Cardiac fibroblast (primary cell): Measurements from ENCODE around the gene PEAK1.
"Not testable (repeated sequence)": the region's sequence is repeated elsewhere in the genome, so short reads cannot be mapped to it uniquely, and the experiment has no call there.

ENCODE experiments used
- DNase-seq, 2 donors: peaks; one replicate each; pipeline versions ENCODE4 v3.0.0 to v3.0.0-alpha.2; 2010; ENCODE audit warnings: low read depth in 2 of 2
- H3K4me3 ChIP-seq, 2 donors: replicated peaks in 1 of 2; 1 replicate in 1 of 2; 2 replicates in 1 of 2; pipeline ENCODE4 v1.5.1; 2011; ENCODE audit warnings: low read depth in 2 of 2, low read length in 2 of 2, mild to moderate bottlenecking in 2 of 2, moderate library complexity in 1 of 2
- TF ChIP-seq, protein P1 (sequence below): IDR thresholded peaks from one replicate; pipeline ENCODE4 v1.5.1; 2011; ENCODE audit warnings: low read depth, mild to moderate bottlenecking, low read length, inconsistent platforms

The PEAK1 gene

DNA sequence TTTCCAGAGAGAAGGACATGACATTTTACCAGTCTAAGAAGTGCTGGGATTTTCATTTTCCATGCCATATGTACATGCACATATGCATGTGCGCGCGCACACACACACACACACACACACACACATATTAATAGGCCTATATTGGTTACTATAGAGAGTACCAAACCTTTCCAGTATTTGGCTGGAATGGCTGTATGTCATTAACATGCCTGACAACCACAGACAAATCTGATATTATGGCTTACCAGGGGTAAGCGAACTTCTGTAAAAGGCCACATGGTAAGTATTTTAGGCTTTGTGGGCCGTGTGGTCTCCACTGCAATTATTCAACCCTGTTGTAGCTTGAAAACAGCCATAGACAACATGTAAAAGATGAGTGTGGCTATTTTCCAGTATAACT, 251.8 kb downstream of the PEAK1 start:
- TF ChIP-seq, protein P1, sequence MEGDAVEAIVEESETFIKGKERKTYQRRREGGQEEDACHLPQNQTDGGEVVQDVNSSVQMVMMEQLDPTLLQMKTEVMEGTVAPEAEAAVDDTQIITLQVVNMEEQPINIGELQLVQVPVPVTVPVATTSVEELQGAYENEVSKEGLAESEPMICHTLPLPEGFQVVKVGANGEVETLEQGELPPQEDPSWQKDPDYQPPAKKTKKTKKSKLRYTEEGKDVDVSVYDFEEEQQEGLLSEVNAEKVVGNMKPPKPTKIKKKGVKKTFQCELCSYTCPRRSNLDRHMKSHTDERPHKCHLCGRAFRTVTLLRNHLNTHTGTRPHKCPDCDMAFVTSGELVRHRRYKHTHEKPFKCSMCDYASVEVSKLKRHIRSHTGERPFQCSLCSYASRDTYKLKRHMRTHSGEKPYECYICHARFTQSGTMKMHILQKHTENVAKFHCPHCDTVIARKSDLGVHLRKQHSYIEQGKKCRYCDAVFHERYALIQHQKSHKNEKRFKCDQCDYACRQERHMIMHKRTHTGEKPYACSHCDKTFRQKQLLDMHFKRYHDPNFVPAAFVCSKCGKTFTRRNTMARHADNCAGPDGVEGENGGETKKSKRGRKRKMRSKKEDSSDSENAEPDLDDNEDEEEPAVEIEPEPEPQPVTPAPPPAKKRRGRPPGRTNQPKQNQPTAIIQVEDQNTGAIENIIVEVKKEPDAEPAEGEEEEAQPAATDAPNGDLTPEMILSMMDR: no peak
- no peak for DNase-seq
- no peak overlapping the region for H3K4me3 ChIP-seq

DNA sequence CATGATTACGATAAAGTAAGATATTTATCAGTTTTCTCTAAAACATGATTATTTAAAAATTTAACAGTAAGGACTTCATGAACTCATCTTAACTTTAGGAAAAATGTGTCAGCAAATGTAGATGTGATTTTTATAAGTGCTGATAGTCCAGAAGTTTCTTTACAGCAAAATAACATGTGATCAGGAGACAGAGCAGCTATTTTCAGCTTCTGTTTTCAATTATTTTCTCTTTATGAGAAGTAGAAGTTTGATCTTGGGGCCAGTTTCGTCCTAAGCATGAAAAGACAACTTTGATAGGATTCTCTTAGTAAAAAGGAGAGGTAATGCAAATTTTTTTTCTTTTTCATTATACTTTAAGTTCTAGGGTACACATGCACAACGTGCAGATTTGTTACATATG, 252.5 kb downstream of the PEAK1 start:
- H3K4me3 ChIP-seq: no peak overlapping the region
- DNase-seq: no peak
- TF ChIP-seq, protein P1: no peak

DNA sequence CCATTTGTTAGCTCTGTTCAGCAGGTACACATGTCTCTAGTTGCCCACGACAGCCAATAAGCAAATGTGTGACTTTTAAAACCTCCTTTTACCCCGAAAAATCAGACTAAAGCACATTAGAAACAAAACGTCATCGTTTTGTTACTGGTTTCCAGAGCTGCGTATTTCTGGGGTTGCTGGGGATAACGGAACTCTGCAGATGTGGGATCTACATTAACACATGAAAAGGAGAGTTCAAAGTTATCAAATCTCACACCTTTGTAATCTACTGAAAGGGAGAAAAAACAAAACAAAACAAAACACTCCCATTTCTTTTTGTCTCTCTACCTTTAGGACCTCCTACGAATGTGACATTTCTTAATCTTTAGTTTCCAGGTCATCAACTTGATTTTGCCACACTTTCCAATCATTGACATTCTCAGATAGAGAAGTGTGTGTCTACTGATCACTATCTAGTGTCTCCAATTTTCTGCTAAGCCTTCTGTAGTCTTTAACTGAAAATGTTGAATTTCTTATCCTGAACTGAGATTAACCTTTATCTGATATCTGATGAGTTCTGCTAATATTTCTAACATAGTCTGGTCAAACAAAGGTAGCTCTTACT, 256.0 kb downstream of the PEAK1 start:
- H3K4me3 ChIP-seq: no peak overlapping the region
- TF ChIP-seq, protein P1: no peak
- DNase-seq: no peak

DNA sequence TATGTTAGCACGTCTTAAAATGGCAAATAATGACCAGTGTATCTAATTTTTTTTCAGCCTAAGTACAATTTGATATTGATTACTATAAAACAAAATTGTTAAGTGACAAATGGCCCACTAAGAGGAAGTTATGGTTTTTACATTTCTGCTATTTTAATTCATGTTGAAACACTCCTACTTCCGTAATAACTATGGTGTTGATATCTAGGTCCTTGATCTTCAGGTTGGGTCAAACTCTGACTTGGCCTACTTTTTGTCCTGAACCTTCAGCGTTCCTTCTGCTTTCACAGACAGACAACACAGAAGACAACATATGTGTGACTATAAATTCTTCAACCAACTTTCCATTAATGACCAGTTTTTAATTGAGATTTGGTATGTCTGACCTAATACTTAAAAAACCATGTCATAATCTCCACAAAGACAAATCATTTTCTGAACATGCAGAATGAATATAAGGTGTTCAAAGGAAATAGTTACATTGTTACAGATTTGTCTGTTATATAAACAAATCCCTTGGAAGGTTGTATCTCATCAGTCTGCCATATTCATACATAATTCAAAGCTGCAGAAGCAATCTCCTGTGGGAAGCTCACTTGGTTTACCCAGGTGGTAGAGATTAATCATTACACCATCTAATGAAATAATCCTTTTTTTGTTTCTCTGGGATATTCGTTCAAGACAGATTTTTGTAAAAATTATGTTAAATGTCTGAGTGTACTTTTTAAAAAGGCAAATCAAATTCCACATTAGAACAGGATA, 256.9 kb downstream of the PEAK1 start:
- H3K4me3 ChIP-seq: no peak overlapping the region
- no peak for DNase-seq
- TF ChIP-seq, protein P1: no peak

DNA sequence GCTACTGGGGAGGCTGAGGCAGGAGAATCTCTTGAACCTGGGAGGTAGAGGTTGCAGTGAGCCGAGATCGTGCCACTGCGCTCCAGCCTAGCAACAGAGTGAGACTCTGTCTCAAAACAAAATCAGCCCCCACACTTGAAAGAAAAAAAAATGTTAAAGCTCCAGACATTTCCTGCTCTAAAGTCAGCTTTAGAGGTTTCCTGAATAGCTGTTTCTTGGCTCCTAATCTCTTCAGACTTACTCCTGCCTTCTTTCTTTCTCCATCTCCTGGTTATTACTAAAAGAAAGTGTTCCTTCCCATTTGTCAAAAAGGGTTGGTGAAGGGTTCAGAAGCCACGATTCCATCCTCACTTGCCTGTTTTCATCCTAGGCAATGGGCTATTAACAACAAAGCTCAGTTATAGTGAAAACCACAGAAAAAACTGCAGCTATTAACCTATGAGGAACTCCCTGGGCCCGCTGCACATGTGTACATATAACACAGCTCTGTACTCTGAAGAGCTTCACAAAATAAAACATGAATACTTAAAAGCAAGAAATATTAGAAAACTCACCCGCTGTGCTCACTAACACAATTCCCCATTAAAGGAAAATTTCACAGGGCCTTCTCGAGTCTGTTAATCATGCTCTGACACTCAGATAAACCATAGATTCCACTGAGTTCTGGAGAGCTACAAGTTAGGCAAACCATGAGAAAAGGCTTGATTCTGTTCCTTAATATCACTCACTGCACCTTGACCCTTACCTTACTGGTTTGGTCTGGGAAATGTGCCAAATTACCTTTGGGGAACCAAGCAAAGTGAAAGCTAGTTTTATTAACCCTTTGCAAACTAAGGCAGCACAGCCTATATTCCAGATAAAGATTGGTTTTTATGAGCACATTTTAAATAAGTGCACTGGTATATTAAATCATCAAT, 259.1 kb downstream of the PEAK1 start:
- TF ChIP-seq, protein P1: no peak
- DNase-seq: peak in 1 of 2 donors; percentile 41
- no peak overlapping the region for H3K4me3 ChIP-seq

DNA sequence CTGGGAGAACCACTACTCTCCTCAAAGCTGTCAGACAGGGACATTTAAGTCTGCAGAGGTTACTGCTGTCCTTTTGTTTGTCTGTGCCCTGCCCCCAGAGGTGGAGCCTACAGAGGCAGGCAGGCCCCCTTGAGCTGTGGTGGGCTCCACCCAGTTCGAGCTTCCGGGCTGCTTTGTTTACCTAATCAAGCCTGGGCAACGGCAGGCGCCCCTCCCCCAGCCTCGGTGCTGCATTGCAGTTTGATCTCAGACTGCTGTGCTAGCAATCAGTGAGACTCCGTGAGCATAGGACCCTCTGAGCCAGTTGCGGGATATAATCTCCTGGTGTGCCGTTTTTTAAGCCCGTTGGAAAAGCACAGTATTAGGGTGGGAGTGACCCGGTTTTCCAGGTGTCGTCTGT, 263.9 kb downstream of the PEAK1 start:
- H3K4me3 ChIP-seq, DNase-seq: not testable (repeated sequence)

DNA sequence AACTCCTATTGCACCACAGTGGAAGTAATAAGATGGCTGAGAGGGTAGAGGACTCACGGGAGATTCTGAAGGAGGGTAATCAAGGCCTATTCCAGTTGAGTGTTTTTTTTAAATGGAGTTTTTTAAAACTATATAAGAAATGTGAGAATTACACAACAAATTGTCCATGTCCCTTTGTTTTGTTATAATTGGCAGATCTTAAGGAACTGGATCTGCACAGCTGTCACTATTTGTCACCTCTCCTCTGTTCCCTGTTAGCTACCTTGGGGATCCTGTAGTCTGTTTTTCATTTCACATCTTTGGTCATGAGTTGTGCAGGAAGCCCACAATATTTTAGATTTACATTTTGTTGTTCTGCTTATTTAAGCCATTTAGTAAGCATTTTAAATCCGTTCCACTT, 271.7 kb downstream of the PEAK1 start:
- TF ChIP-seq, protein P1: no peak
- H3K4me3 ChIP-seq: no peak overlapping the region
- no peak for DNase-seq
